GM19238 (cell line): ENCODE measurements around the gene ELP2.
"Not testable (repeated sequence)": the region's sequence is repeated elsewhere in the genome, so short reads cannot be mapped to it uniquely, and the experiment has no call there.

Experiments
- DNase-seq: peaks from one replicate; pipeline ENCODE4 v3.0.0; 2011; ENCODE audit warnings: low spot score; ENCODE audit not compliant: insufficient read length

The ELP2 gene

GRCh38 chr18:36129300-36130038, at the start of gene ELP2, which contains the start of gene SLC39A6:
TSS of gene ELP2 (plus strand) at chr18:36129899. CDS start at chr18:36129934, 35 bp downstream.
TSS of gene SLC39A6 (minus strand) at chr18:36129340. CDS start at chr18:36127007, 2,333 bp downstream.
- peak; percentile 81 for DNase-seq

GRCh38 chr18:36081118-36081517, 48.6 kb upstream of the ELP2 start:
- not testable (repeated sequence) for DNase-seq

GRCh38 chr18:36083729-36084128, 46.0 kb upstream of the ELP2 start:
- no peak for DNase-seq

GRCh38 chr18:36085195-36085594, 44.5 kb upstream of the ELP2 start:
- DNase-seq, result no peak

GRCh38 chr18:36086186-36086585, 43.5 kb upstream of the ELP2 start:
- no peak for DNase-seq

GRCh38 chr18:36088256-36088655, 41.4 kb upstream of the ELP2 start:
- no peak for DNase-seq

- no peak for DNase-seq
Observed at GRCh38 chr18:36089001-36089400, 40.7 kb upstream of the ELP2 start.

- DNase-seq, result not testable (repeated sequence)
Observed at GRCh38 chr18:36092116-36092515, 37.6 kb upstream of the ELP2 start.

GRCh38 chr18:36094431-36094830, 35.3 kb upstream of the ELP2 start:
- no peak for DNase-seq

GRCh38 chr18:36095936-36096519, 33.7 kb upstream of the ELP2 start:
- DNase-seq, result peak; percentile 7

GRCh38 chr18:36096955-36097354, 32.7 kb upstream of the ELP2 start:
- DNase-seq, result no peak

GRCh38 chr18:36099311-36099710, 30.4 kb upstream of the ELP2 start:
- DNase-seq, result no peak

GRCh38 chr18:36101943-36102342, 27.8 kb upstream of the ELP2 start:
- DNase-seq, result no peak

GRCh38 chr18:36104749-36105148, 24.9 kb upstream of the ELP2 start:
- no peak for DNase-seq

GRCh38 chr18:36107477-36107876, 22.2 kb upstream of the ELP2 start:
- no peak for DNase-seq

GRCh38 chr18:36108196-36108595, 21.5 kb upstream of the ELP2 start:
- no peak for DNase-seq

- DNase-seq, result no peak
Observed at GRCh38 chr18:36108601-36109000, 21.1 kb upstream of the ELP2 start.

GRCh38 chr18:36109737-36110136, 20.0 kb upstream of the ELP2 start:
- DNase-seq, result no peak

GRCh38 chr18:36112302-36112701, 17.4 kb upstream of the ELP2 start:
- no peak for DNase-seq

- no peak for DNase-seq
Observed at GRCh38 chr18:36114251-36114650, 15.4 kb upstream of the ELP2 start.

- no peak for DNase-seq
Observed at GRCh38 chr18:36114738-36115137, 15.0 kb upstream of the ELP2 start.

- not testable (repeated sequence) for DNase-seq
Observed at GRCh38 chr18:36116771-36117170, 12.9 kb upstream of the ELP2 start.

- DNase-seq, result no peak
Observed at GRCh38 chr18:36120297-36120696, 9.4 kb upstream of the ELP2 start.
